B cell (primary cell): ENCODE measurements around the gene ZFAND2A. TPM values are rescaled to one million over a fixed set of nuclear protein-coding genes. Genes with fewer than 3 reads are reported as not detected.

ENCODE experiments used
- ATAC-seq: fragments of 200-7000 bp; cut with Tn5 transposase; one replicate; pipeline ENCODE4 v1.10.0; 2021; ENCODE audit warnings: low read depth, mild to moderate bottlenecking, moderate number of reproducible peaks, moderate library complexity
- CTCF ChIA-PET: fragments of 350-600 bp; sonication (Branson Sonifier 250); formaldehyde crosslinking; loops from one replicate; lab custom pipeline; 2021; ENCODE audit warnings: antibody characterized with exemption, inconsistent platforms; lab: Charles Lee
- POLR2A ChIA-PET: fragments of 350-600 bp; sonication (Branson Sonifier 250); formaldehyde crosslinking; loops from one replicate; lab custom pipeline; 2021; ENCODE audit warnings: antibody characterized with exemption; lab: Charles Lee
- DNase-seq: peaks from one replicate; pipeline ENCODE4 v3.0.0; 2013
- H2AFZ ChIP-seq: 2 replicates; pipeline ENCODE4 v1.6.1; 2012; ENCODE audit warnings: mild to moderate bottlenecking, low read depth, low read length; ENCODE audit not compliant: insufficient read depth, poor library complexity, severe bottlenecking
- H3K27ac ChIP-seq, 2 donors: 1 replicate in 1 of 2; 2 replicates in 1 of 2; pipeline ENCODE4 v1.5.1; 2012 to 2013; ENCODE audit warnings: low read length in 2 of 2, mild to moderate bottlenecking in 2 of 2, moderate library complexity in 1 of 2
- H3K27me3 ChIP-seq, 4 experiments: fragments of 200-600 bp in 1 of 4; sonication (generic) in 1 of 4; replicated peaks in 1 of 4; 1 replicate in 2 of 4; 2 replicates in 2 of 4; pipeline versions ENCODE4 v1.6.1 to v1.7.0; 2013 to 2016; ENCODE audit warnings: low read length in 3 of 4, mild to moderate bottlenecking in 2 of 4, mixed read lengths in 1 of 4, moderate library complexity in 1 of 4; ENCODE audit not compliant: insufficient read depth in 4 of 4, control insufficient read depth in 3 of 4; ENCODE audit errors: control extremely low read depth in 1 of 4
- H3K36me3 ChIP-seq, 2 experiments: replicated peaks in 1 of 2; 1 replicate in 1 of 2; 2 replicates in 1 of 2; pipeline versions ENCODE4 v1.6.1 to v1.7.1; 2013; ENCODE audit warnings: low read length in 1 of 2; ENCODE audit not compliant: insufficient read depth in 2 of 2, control insufficient read depth in 1 of 2; ENCODE audit errors: control extremely low read depth in 1 of 2, extremely low read depth in 1 of 2
- H3K4me1 ChIP-seq, 2 donors: fragments of 200-600 bp in 1 of 2; sonication (generic) in 1 of 2; 1 replicate in 1 of 2; 2 replicates in 1 of 2; pipeline versions ENCODE4 v1.5.1 to v1.6.1; 2013 to 2017; ENCODE audit warnings: low read length in 2 of 2; ENCODE audit not compliant: control insufficient read depth in 2 of 2, insufficient read depth in 2 of 2
- H3K4me2 ChIP-seq: replicated peaks from 2 replicates; pipeline ENCODE3; 2012; ENCODE audit warnings: mild to moderate bottlenecking, low read depth, low read length; ENCODE audit not compliant: poor library complexity, severe bottlenecking
- H3K4me3 ChIP-seq, 5 experiments: fragments of 200-600 bp in 1 of 5; sonication (generic) in 1 of 5; 1 replicate in 3 of 5; 2 replicates in 2 of 5; pipeline versions ENCODE4 v1.5.1 to v1.7.0; 2011 to 2016; ENCODE audit warnings: low read length in 4 of 5, mild to moderate bottlenecking in 4 of 5, low read depth in 2 of 5, control low read depth in 1 of 5, moderate library complexity in 1 of 5; ENCODE audit not compliant: insufficient read depth in 1 of 5; ENCODE audit errors: control extremely low read depth in 1 of 5, extremely low read depth in 1 of 5
- H3K79me2 ChIP-seq: fragments of 200-600 bp; sonication (generic); one replicate; pipeline ENCODE4 v1.6.0; 2016; ENCODE audit warnings: low read length; ENCODE audit not compliant: control insufficient read depth, insufficient read depth
- H3K9ac ChIP-seq: fragments of 200-600 bp; sonication (generic); 2 replicates; pipeline ENCODE4 v1.6.1; 2017; ENCODE audit warnings: mild to moderate bottlenecking, low read length, moderate library complexity
- H3K9me3 ChIP-seq, 3 donors: one replicate each; pipeline versions ENCODE4 v1.6.1 to v1.7.1; 2013; ENCODE audit warnings: low read length in 2 of 3; ENCODE audit not compliant: control insufficient read depth in 2 of 3, insufficient read depth in 1 of 3; ENCODE audit errors: control extremely low read depth in 1 of 3
- H4K20me1 ChIP-seq: 2 replicates; pipeline ENCODE4 v1.6.0; 2012; ENCODE audit warnings: mild to moderate bottlenecking, low read length; ENCODE audit not compliant: insufficient read depth, control insufficient read depth, poor library complexity, severe bottlenecking
- H3K27ac Mint-ChIP-seq: one replicate; pipeline ENCODE4 v1.8.0; 2021; ENCODE audit warnings: mixed read lengths
- H3K27me3 Mint-ChIP-seq: one replicate; pipeline ENCODE4 v1.8.0; 2021; ENCODE audit warnings: mixed read lengths
- H3K4me1 Mint-ChIP-seq: one replicate; pipeline ENCODE4 v1.8.0; 2021; ENCODE audit warnings: mixed read lengths
- H3K4me3 Mint-ChIP-seq: one replicate; pipeline ENCODE4 v1.8.0; 2021; ENCODE audit warnings: mixed read lengths
- H3K9me3 Mint-ChIP-seq: one replicate; pipeline ENCODE4 v1.8.0; 2022; ENCODE audit warnings: mixed read lengths; ENCODE audit not compliant: insufficient read depth
- CTCF ChIP-seq: fragments of 200-600 bp; IDR thresholded peaks from one replicate; pipeline ENCODE4 v1.8.0; 2022; ENCODE audit warnings: antibody characterized with exemption, mild to moderate bottlenecking
- EZH2 ChIP-seq: IDR thresholded peaks from 2 replicates; pipeline ENCODE4 v1.6.1; 2012; ENCODE audit warnings: borderline replicate concordance, low read depth, mild to moderate bottlenecking, moderate library complexity, low read length; ENCODE audit not compliant: insufficient read depth, poor library complexity, severe bottlenecking
- WGBS: methylation state at CpG from one replicate; pipeline ENCODE4 v1.1.5; 2013; ENCODE audit warnings: missing lambda C conversion rate; ENCODE audit not compliant: insufficient coverage; 5-methylcytosine and 5-hydroxymethylcytosine counted together
- intact Hi-C: fragments of 100-400 bp; cut with micrococcal nuclease; formaldehyde crosslinking; loops from one replicate; pipeline ENCODE4 v1.10.0; 2022
- polyA plus RNA-seq: library from polyadenylated mRNA; depleted of rRNA; stranded (reverse); fragments of >200 nt; gene quantifications from 2 replicates; pipeline ENCODE4 v1.2.3, GENCODE V29; 2012
- total RNA-seq, 2 donors: library from RNA; stranded (reverse); fragments of 120-200 nt in 1 of 2; gene quantifications; 1 replicate in 1 of 2; 2 replicates in 1 of 2; pipeline versions ENCODE4 v1.2.3 to v1.2.4, GENCODE V29; 2013 to 2022

Gene ZFAND2A
- total and polyA plus RNA-seq, 2 donors (not counting 1 experiment from before 2014, with no cell fraction given) = 26.7 to 113 TPM

- Histone ChIP-seq H2AFZ (no peak overlapping the region), H3K4me2 (no peak overlapping the region), H3K36me3 (no peaks in the 10 kb centered on the region), H3K27me3 (peaks cover 0 to 10% (median 3%) of the 10 kb centered on the region in 4 experiments), H3K9me3 (peaks cover 0 to 19% (median 4%) of the 10 kb centered on the region in 3 donors), H3K9ac (no peak overlapping the region), H4K20me1 (no peaks in the 10 kb centered on the region), H3K4me3 (no peak overlapping the region), H3K79me2 (no peaks in the 10 kb centered on the region), H3K27ac (no peak overlapping the region), H3K4me1 (peaks cover 8 to 21% of the 10 kb centered on the region in 2 donors)
- Mint-ChIP-seq H3K9me3 (no peaks in the 10 kb centered on the region), H3K4me3 (no peak overlapping the region), H3K27me3 (peaks cover 12% of the 10 kb centered on the region), H3K27ac (no peak overlapping the region), H3K4me1 (peaks cover 16% of the 10 kb centered on the region)
- DNase-seq (no peak), ATAC-seq (no peak)
- ChIA-PET CTCF (interaction anchor here (1.1 to 9.7 kb wide), 7 partner anchors 9 to 251 kb away, joined by 3 to 138 read pairs (median 5); no protein-coding TSS in a partner anchor), POLR2A (no interaction called here)
- TF ChIP-seq CTCF = no peak
- TF ChIP-seq EZH2 = no peak
- intact Hi-C loops = no loop called here
- WGBS = 85% methylated on average over 7 of the region's 11 CpGs
Measured at GRCh38 chr7:1174002-1174401, 14.0 kb upstream of the ZFAND2A start.

- 94% methylated on average over 16 of the region's 27 CpGs for WGBS
- no peaks in the 10 kb centered on the region for H3K36me3 ChIP-seq
- no peak overlapping the region for H3K9ac ChIP-seq
- peaks cover 5% of the 10 kb centered on the region for H3K27me3 Mint-ChIP-seq
- intact Hi-C loops = no loop called here
- H3K27ac ChIP-seq = no peak overlapping the region
- no peak for TF ChIP-seq EZH2
- TF ChIP-seq CTCF = no peak
- H3K9me3 ChIP-seq = peaks cover 0 to 15% (median 0%) of the 10 kb centered on the region in 3 donors
- H3K4me3 Mint-ChIP-seq = no peak overlapping the region
- no peak overlapping the region for H2AFZ ChIP-seq
- ATAC-seq = no peak
- H3K4me3 ChIP-seq = no peak overlapping the region
- ChIA-PET CTCF (interaction anchor here (0.8 to 9.7 kb wide), 5 partner anchors 10 to 250 kb away, joined by 3 to 138 read pairs (median 5); no protein-coding TSS in a partner anchor), POLR2A (no interaction called here)
- peaks cover 0 to 4% (median 1%) of the 10 kb centered on the region in 4 experiments for H3K27me3 ChIP-seq
- H3K4me1 Mint-ChIP-seq = peaks cover 16% of the 10 kb centered on the region
- H3K79me2 ChIP-seq = no peaks in the 10 kb centered on the region
- no peaks in the 10 kb centered on the region for H3K9me3 Mint-ChIP-seq
- no peak for DNase-seq
- H3K4me2 ChIP-seq = no peak overlapping the region
- H3K4me1 ChIP-seq = peaks cover 8 to 21% of the 10 kb centered on the region in 2 donors
- H4K20me1 ChIP-seq = no peaks in the 10 kb centered on the region
- no peak overlapping the region for H3K27ac Mint-ChIP-seq
Measured at GRCh38 chr7:1172666-1173523, 12.9 kb upstream of the ZFAND2A start.
